T47D (cell line): ENCODE results near the gene ZNF280B.
"Not testable (repeated sequence)": the region's sequence is repeated elsewhere in the genome, so short reads cannot be mapped to it uniquely, and the experiment has no call there.

Source experiments
- DNase-seq, 2 experiments: peaks; one replicate each; pipeline versions ENCODE4 v3.0.0 to v3.0.0-alpha.2; 2011 to 2012; ENCODE audit warnings: low read depth in 1 of 2, low spot score in 1 of 2
- JUND ChIP-seq: IDR thresholded peaks from 2 replicates; pipeline ENCODE4 v1.6.1; 2012; ENCODE audit warnings: low read depth
- in situ Hi-C: cut with HindIII; loops from 2 replicates; pipeline ENCODE4 v1.10.0; 2016; ENCODE audit warnings: low sequenced_read_pairs, low pct_unique_long_range_greater_than_20kb

ZNF280B gene

DNA sequence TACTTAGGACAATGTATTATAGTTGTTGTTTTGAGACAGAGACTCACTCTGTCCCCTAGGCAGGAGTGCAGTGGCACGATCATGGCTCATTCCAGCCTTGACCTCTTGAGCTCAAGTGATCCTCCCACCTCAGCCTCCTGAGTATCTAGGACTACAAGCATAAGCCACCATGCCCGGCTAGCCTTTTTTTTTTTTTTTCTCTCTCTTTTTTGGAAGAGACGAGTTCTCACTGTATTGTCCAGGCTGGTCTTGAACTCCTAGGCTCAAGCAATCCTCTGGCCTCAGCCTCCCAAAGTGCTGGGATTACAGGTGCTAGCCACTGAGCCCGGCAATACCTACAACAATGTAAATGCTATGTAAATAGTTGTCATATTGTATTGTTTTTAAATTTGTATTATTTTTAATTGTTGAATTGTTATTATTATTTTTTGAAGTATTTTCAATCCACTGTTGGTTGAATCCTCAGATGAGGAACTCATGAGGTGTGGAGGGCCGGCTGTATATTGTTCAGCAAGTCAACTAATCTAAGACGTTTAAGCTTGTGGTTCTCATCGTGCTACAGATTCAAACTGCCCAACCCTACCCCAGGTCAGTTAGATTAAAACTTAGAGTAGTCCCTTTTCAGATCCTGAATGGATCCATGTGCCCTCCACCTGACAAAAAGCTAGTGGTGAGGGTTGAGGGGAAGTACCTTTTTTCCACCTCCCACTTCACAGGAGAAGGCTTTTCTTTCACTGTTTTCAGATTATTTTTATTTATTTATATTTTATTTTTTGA, 23.4 kb upstream of the ZNF280B start:
- no peak for TF ChIP-seq JUND
- no peak for DNase-seq
- in situ Hi-C loops: no loop called here

DNA sequence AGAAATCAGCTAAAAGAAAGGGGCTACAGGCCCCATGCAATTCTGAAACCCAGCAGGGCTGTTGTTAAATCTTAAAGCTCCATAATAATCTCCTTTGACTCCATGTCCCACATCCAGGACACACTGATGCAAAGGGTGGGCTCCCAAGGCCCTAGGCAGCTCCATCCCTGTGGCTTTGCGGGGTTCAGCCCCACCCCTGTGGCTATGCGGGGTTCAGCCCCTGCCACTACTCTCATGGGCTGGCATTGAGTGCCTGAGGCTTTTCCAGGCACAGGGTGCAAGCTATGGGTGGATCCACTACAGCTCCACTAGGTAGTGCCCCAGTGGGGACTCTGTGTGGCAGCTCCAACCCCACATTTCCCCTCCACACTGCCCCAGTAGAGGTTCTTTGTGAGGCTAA, 20.2 kb upstream of the ZNF280B start:
- in situ Hi-C loops: no loop called here
- TF ChIP-seq JUND: no peak
- no peak for DNase-seq

DNA sequence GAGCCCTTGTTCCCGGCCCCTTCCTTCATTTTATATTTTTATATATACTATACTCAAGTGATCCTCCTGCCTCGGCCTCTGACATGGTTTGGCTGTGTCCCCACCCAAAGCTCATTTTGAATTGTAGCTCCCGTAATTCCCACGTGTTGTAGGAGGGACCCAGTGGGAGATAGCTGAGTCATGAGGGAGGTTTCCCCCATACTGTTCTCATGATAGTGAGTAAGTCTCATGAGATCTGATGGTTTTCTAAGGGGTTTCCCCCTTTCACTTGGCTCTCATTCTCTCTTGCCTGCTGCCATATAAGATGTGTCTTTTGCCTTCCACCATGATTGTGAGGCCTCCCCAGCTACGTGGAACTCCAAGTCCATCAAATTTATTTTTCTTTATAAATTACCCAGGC, 18.8 kb upstream of the ZNF280B start:
- in situ Hi-C loops: no loop called here
- no peak for TF ChIP-seq JUND
- no peak for DNase-seq

DNA sequence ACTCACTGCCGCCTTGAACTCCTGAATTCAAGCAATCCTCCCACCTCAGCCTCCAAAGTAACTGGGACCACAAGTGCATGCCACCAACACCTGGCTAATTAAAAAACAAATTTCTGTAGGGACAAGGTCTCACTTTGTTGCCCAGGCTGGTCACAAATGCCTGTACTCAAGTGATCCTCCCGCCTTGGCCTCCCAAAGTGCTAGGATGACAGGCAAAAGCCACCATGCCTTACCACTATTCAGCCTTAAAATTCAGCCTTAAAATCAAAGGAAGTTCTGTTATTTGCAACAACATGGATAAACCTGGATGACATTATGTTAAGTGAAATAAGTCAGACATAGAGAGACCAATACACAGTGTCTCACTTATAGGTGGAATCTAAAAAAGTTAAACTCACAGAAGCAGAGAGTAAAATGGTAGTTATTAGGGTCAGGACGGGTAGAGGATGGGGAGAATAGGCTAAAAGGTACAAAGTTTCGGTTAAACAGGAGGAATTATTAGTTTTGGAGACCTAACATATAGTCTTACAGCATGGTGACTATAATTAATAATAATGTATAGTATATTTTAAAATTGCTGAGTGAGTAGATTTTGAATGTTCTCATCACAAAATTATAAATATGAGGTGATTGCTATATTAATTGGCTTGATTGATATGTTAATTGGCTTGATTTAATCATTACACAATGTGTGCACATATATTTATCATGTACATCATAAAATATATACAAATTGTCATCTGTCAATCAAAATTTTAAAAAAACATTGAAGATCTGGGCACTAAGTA, 17.8 kb upstream of the ZNF280B start:
- in situ Hi-C loops: no loop called here
- no peak for TF ChIP-seq JUND
- DNase-seq: no peak

DNA sequence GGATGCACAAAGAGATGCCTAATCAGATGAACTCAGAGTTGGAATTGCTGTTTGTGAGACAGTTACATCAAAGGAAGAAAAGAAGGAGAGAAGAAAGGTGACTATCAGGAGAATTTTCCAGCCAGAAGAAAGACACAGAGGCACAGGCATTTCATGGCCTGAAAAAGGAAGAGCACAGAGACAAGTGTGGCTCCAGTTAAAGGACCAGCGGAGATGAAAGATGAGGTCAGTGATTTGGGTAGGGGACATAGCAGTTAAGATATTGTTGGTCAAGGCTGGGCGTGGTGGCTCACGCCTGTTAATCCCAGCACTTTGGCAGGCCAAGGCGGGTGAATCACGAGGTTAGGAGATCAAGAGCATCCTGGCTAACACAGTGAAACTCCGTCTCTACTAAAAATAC, 15.0 kb upstream of the ZNF280B start:
- no peak for TF ChIP-seq JUND
- in situ Hi-C loops: no loop called here
- DNase-seq: no peak

DNA sequence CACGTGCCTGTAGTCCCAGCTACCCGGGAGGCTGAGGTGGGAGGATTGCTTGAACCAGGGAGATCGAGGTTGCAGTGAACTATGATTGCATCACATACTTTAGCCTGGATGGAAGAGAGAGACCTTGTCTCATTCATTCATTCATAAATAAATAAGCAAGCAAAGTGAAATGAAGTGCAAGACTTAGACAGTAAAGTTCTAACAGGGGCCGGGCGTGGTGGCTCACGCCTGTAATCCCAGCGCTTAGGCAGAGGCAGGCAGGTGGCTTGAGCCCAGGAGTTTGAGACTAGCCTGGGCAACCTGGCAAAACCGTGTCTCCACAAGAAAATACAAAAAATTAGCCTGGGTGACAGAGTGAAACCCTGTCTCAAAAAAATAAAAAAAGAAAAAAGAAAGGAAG, 13.1 kb upstream of the ZNF280B start:
- no peak for DNase-seq
- no peak for TF ChIP-seq JUND
- in situ Hi-C loops: no loop called here

DNA sequence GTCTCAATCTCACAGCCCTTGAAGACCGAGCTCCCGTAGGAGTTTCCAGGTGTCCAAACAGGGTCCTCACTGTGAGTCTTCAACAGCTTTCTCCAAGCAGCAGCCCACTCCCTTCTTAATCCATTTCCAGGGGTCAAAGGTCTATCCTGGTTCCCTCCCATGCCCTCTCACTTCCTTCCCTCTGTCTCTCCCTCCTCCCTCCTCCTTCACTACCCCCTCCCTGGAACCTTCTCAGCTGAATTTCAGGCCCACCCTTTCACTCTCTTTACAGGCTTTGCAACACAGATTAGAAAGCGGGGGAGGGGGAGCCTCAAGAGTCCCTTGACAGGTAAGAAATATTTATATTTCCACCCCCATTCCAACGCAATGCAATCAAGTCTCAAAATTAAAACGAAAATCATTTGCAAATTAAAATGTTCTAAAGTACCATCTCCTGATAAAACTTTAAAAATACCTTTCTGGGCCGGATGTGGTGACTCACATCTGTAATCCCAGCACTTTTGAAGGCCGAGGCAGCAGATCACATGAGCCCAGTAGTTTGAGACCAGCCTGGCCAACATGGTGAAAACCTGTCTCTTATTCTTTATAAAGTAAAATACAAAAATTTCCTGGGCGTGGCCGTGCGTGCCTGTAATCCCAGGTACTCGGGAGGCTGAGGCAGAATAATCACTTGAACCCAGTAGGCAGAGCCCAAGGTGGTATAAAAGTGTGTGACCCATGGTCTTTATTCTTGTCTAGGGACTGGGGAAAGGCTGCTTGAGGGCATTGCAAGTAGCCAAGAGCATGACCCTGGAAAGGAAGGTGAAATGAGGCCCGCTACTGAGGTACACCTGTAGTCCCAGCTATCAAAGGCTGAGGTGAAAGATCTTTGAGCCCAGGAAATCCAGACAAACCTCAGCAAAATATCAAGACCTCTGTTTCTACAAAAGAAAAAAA, 12.4 kb upstream of the ZNF280B start:
- TF ChIP-seq JUND: no peak
- in situ Hi-C loops: no loop called here
- no peak for DNase-seq

DNA sequence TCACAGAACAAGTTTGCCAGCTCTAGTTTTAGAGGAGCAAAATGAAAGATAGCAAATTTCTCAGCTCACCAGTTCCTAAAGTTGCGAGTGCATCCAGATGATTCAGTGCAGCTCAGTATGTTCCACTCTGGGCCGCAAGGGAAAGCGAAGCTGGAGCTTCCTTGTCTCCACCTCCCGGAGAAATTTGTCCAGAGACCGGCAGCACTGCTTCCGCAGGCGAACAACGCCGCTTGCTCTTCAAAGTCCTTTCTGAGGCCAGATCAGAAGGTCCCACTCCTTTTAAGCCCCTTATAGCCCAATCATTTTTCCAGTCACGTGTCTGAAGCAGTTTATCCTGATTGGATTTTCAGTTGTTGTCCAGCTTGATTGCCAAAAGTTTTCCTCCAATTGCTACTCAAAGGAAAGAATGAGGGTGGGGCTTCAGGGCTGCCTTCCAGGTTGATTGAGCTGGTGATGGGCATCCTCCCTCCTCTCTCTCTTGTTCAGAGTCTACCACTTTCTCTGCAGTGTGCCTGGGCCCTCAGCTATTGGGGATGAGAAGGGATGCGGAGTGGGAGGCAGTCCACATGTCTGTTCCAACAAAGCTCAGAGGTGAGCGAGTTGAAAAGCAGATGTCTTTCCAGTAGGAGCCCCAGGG, 11.6 kb upstream of the ZNF280B start, which contains the start of gene ZNF280A:
Gene ZNF280A (minus strand): TSS at position 251 of the 637 bp plus-strand sequence. CDS start 4,640 bp downstream, outside the sequence.
- no peak for TF ChIP-seq JUND
- in situ Hi-C loops: no loop called here
- DNase-seq: peak; percentile 26 to 83

DNA sequence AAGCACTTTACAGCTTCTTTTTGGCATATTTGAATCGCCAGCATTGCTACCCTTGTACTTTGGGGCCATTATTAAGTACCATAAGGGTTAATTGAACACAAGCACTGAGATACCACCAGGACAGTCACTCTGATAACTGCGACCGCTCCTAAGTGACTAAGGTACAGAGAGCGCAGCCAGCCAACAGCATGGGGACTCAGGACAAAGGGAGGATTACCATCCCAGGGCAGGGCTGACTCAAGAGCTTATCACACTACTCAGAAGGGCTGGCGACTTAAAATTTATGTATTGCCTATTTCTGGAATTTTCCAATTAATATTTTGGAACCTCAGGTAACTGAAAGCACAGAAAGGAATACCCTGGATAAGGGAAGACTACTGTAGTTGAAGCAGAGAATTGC, 11.0 kb upstream of the ZNF280B start:
- no peak for TF ChIP-seq JUND
- in situ Hi-C loops: no loop called here
- DNase-seq: no peak

DNA sequence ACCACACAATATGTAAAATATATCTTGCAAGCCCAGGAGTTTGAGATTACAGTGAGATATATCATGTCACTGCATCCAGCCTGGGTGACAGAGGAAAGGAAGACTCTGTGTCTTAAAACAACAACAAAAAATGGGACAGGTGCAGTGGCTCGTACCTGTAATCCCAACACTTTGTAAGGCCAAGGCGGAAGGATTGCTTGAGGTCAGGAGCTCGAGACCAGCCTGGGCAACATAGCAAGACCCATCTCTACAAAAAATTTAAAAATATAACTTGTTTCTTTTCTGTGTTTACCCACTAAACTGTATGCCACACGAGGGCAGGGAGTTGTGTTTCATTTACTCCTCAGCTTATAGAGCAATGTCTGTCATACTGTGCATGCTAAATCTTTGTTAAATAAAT, 8.4 kb upstream of the ZNF280B start:
- in situ Hi-C loops: no loop called here
- TF ChIP-seq JUND: no peak
- no peak for DNase-seq

DNA sequence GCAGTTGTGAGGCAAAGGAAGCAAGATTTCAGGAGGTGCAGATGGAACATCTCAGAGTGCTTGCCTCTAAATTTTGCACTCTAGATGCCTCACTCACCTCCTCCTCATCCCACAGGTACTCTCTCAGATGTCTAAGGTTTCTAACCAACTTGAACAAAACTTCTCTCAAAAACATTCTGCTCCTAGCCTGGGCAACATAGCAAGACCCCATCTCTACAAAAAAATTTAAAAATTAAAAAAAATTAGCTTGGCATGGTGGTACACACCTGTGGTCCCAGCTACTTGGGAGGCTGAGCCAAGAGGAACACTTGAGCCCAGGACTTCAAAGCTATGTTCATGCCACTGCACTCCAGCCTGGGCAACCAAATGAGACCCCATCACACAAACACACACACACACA, 7.3 kb upstream of the ZNF280B start:
- DNase-seq: no peak
- in situ Hi-C loops: no loop called here
- TF ChIP-seq JUND: no peak

DNA sequence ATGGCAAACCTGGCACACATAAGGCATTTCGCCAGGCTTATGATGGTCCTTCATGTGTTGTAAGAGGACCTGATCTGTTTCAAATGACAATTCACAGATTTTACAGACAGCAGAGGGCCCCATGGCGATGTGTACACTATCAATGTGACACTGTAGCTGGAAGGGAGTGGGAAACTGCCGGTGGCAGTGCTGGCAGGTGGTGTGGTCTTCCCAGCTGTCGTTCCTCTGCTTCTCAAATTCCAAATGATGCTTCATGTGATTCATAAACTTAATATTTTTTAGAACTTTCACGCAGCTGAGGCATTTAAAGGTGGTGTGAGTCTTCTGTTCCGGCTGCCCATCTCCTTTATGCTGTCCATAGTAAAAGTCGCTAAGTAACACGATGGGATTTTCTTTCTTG, 5.9 kb upstream of the ZNF280B start:
- DNase-seq, in situ Hi-C loops: not testable (repeated sequence)
